HUES64 (cell line): Measurements from ENCODE around the gene KIAA1671.

Experiments used
- H3K27ac ChIP-seq: 2 replicates; pipeline ENCODE4 v1.7.0; 2013; ENCODE audit warnings: low read depth, low read length, inconsistent platforms
- H3K27me3 ChIP-seq: 2 replicates; pipeline ENCODE4 v1.6.1; 2013; ENCODE audit warnings: mild to moderate bottlenecking, low read length; ENCODE audit not compliant: insufficient read depth
- H3K36me3 ChIP-seq: 2 replicates; pipeline ENCODE4 v1.6.1; 2013; ENCODE audit warnings: mild to moderate bottlenecking, low read length; ENCODE audit not compliant: insufficient read depth
- H3K4me1 ChIP-seq: 2 replicates; pipeline ENCODE4 v1.6.1; 2013; ENCODE audit warnings: mild to moderate bottlenecking, low read length, moderate library complexity; ENCODE audit not compliant: insufficient read depth
- H3K4me3 ChIP-seq: 2 replicates; pipeline ENCODE4 v1.5.1; 2013; ENCODE audit warnings: mild to moderate bottlenecking, low read length, moderate library complexity
- H3K9ac ChIP-seq: 2 replicates; pipeline ENCODE4 v1.6.1; 2013; ENCODE audit warnings: mild to moderate bottlenecking, low read depth, low read length
- H3K9me3 ChIP-seq: 2 replicates; pipeline ENCODE4 v1.6.1; 2013; ENCODE audit warnings: low read depth, low read length; ENCODE audit not compliant: insufficient read depth
- WGBS: fragments of 150-250, 120-280 bp; methylation state at CpG from one replicate; pipeline ENCODE4 v1.1.7; 2013; ENCODE audit warnings: missing lambda C conversion rate; 5-methylcytosine and 5-hydroxymethylcytosine counted together

The KIAA1671 gene

GRCh38 chr22:25016311-25016710 lies 63.8 kb downstream of the KIAA1671 start:
- Histone ChIP-seq H3K4me3 (no peak overlapping the region), H3K9me3 (no peaks in the 10 kb centered on the region), H3K27ac (no peak overlapping the region), H3K36me3 (peaks cover 4% of the 10 kb centered on the region; the same call in 1 of the 2 replicates), H3K27me3 (no peaks in the 10 kb centered on the region), H3K4me1 (peaks cover 14% of the 10 kb centered on the region), H3K9ac (no peak overlapping the region)
- 97% methylated on average over 7 of the region's 7 CpGs for WGBS

- no peak overlapping the region for H3K9ac ChIP-seq
- no peaks in the 10 kb centered on the region for H3K27me3 ChIP-seq
- H3K4me3 ChIP-seq: no peak overlapping the region
- no peak overlapping the region for H3K27ac ChIP-seq
- 76% methylated on average over 7 of the region's 8 CpGs for WGBS
- H3K9me3 ChIP-seq: no peaks in the 10 kb centered on the region
- H3K36me3 ChIP-seq: peaks cover 4% of the 10 kb centered on the region; the same call in 1 of the 2 replicates
- H3K4me1 ChIP-seq: peaks cover 8% of the 10 kb centered on the region
Measured at GRCh38 chr22:25018009-25018408, 65.5 kb downstream of the KIAA1671 start.

GRCh38 chr22:25019427-25020184 lies 67.1 kb downstream of the KIAA1671 start:
- no peaks in the 10 kb centered on the region for H3K27me3 ChIP-seq
- H3K4me1 ChIP-seq: peaks cover 6% of the 10 kb centered on the region; the same call in 1 of the 2 replicates
- H3K27ac ChIP-seq: no peak overlapping the region
- no peak overlapping the region for H3K9ac ChIP-seq
- WGBS: no CpG with 5 or more reads among the region's 1 CpG
- H3K9me3 ChIP-seq: no peaks in the 10 kb centered on the region
- H3K36me3 ChIP-seq: peaks cover 4% of the 10 kb centered on the region; the same call in 1 of the 2 replicates
- H3K4me3 ChIP-seq: no peak overlapping the region

GRCh38 chr22:25021409-25021808 lies 68.9 kb downstream of the KIAA1671 start:
- no peak overlapping the region for H3K4me3 ChIP-seq
- no peak overlapping the region for H3K9ac ChIP-seq
- peaks cover 4% of the 10 kb centered on the region; the same call in 1 of the 2 replicates for H3K4me1 ChIP-seq
- H3K36me3 ChIP-seq: peaks cover 2% of the 10 kb centered on the region; the same call in 1 of the 2 replicates
- no peaks in the 10 kb centered on the region for H3K9me3 ChIP-seq
- no peak overlapping the region for H3K27ac ChIP-seq
- no peaks in the 10 kb centered on the region for H3K27me3 ChIP-seq
- 95% methylated on average over 3 of the region's 3 CpGs for WGBS

GRCh38 chr22:25021976-25022711 lies 69.6 kb downstream of the KIAA1671 start:
- Histone ChIP-seq H3K27me3 (no peaks in the 10 kb centered on the region), H3K9ac (no peak overlapping the region), H3K36me3 (no peaks in the 10 kb centered on the region), H3K4me3 (no peak overlapping the region), H3K27ac (no peak overlapping the region), H3K9me3 (no peaks in the 10 kb centered on the region), H3K4me1 (peaks cover 4% of the 10 kb centered on the region; the same call in 1 of the 2 replicates)
- 93% methylated on average over 11 of the region's 11 CpGs for WGBS

- 87% methylated on average over 3 of the region's 3 CpGs for WGBS
- no peak overlapping the region for H3K9ac ChIP-seq
- no peaks in the 10 kb centered on the region for H3K36me3 ChIP-seq
- H3K27ac ChIP-seq: no peak overlapping the region
- peaks cover 4% of the 10 kb centered on the region; the same call in 1 of the 2 replicates for H3K4me1 ChIP-seq
- no peaks in the 10 kb centered on the region for H3K9me3 ChIP-seq
- H3K4me3 ChIP-seq: no peak overlapping the region
- H3K27me3 ChIP-seq: no peaks in the 10 kb centered on the region
Measured at GRCh38 chr22:25023879-25024278, 71.4 kb downstream of the KIAA1671 start.

- 85% methylated on average over 3 of the region's 3 CpGs for WGBS
- H3K27me3 ChIP-seq: no peaks in the 10 kb centered on the region
- no peak overlapping the region for H3K4me3 ChIP-seq
- no peak overlapping the region for H3K9ac ChIP-seq
- H3K4me1 ChIP-seq: peaks cover 4% of the 10 kb centered on the region; the same call in 1 of the 2 replicates
- no peaks in the 10 kb centered on the region for H3K9me3 ChIP-seq
- H3K36me3 ChIP-seq: peaks cover 3% of the 10 kb centered on the region; the same call in 1 of the 2 replicates
- H3K27ac ChIP-seq: no peak overlapping the region
Measured at GRCh38 chr22:25024895-25025294, 72.4 kb downstream of the KIAA1671 start.

- H3K4me3 ChIP-seq: no peak overlapping the region
- H3K27me3 ChIP-seq: no peaks in the 10 kb centered on the region
- H3K36me3 ChIP-seq: peaks cover 5% of the 10 kb centered on the region; the same call in 1 of the 2 replicates
- peaks cover 4% of the 10 kb centered on the region; the same call in 1 of the 2 replicates for H3K4me1 ChIP-seq
- WGBS: 90% methylated on average over 11 of the region's 12 CpGs
- no peak overlapping the region for H3K27ac ChIP-seq
- H3K9me3 ChIP-seq: no peaks in the 10 kb centered on the region
- H3K9ac ChIP-seq: peak overlapping the region; percentile 12; the same call in 1 of the 2 replicates
Measured at GRCh38 chr22:25025491-25026400, 73.2 kb downstream of the KIAA1671 start.

GRCh38 chr22:25027043-25027906 lies 74.8 kb downstream of the KIAA1671 start:
- Histone ChIP-seq H3K27ac (no peak overlapping the region), H3K36me3 (peaks cover 5% of the 10 kb centered on the region; the same call in 1 of the 2 replicates), H3K4me1 (peaks cover 4% of the 10 kb centered on the region; the same call in 1 of the 2 replicates), H3K4me3 (no peak overlapping the region), H3K9ac (no peak overlapping the region), H3K27me3 (no peaks in the 10 kb centered on the region), H3K9me3 (no peaks in the 10 kb centered on the region)
- 91% methylated on average over 11 of the region's 11 CpGs for WGBS
